ENCODE measurements around the gene TSEN34.
"Not testable (repeated sequence)": the region's sequence is repeated elsewhere in the genome, so short reads cannot be mapped to it uniquely, and the experiment has no call there.

Gene TSEN34

GRCh38 chr19:54173359-54173699, 17.8 kb upstream of the TSEN34 start:
- H3K27me3 Mint-ChIP-seq = no peaks in the 10 kb centered on the region
- H3K9me3 Mint-ChIP-seq = no peaks in the 10 kb centered on the region
- no peak overlapping the region for H3K27ac Mint-ChIP-seq
- H3K4me3 Mint-ChIP-seq = no peak overlapping the region
- H3K4me1 Mint-ChIP-seq = no peaks in the 10 kb centered on the region
- peaks cover 4% of the 10 kb centered on the region for H3K36me3 Mint-ChIP-seq

- no peaks in the 10 kb centered on the region for H3K4me1 Mint-ChIP-seq
- H3K27me3 Mint-ChIP-seq = no peaks in the 10 kb centered on the region
- H3K4me3 Mint-ChIP-seq = no peak overlapping the region
- H3K9me3 Mint-ChIP-seq = no peaks in the 10 kb centered on the region
- peaks cover 4% of the 10 kb centered on the region for H3K36me3 Mint-ChIP-seq
- no peak overlapping the region for H3K27ac Mint-ChIP-seq
Observed at GRCh38 chr19:54173951-54174834, 16.9 kb upstream of the TSEN34 start.

GRCh38 chr19:54178581-54179261, 12.4 kb upstream of the TSEN34 start:
- Mint-ChIP-seq H3K9me3 (no peaks in the 10 kb centered on the region), H3K27me3 (no peaks in the 10 kb centered on the region), H3K4me3 (no peak overlapping the region), H3K27ac (no peak overlapping the region), H3K4me1 (no peaks in the 10 kb centered on the region), H3K36me3 (peaks cover 4% of the 10 kb centered on the region)

GRCh38 chr19:54179262-54179852, 11.8 kb upstream of the TSEN34 start:
- H3K4me3 Mint-ChIP-seq = no peak overlapping the region
- H3K4me1 Mint-ChIP-seq = no peaks in the 10 kb centered on the region
- no peaks in the 10 kb centered on the region for H3K27me3 Mint-ChIP-seq
- no peaks in the 10 kb centered on the region for H3K9me3 Mint-ChIP-seq
- no peak overlapping the region for H3K27ac Mint-ChIP-seq
- peaks cover 4% of the 10 kb centered on the region for H3K36me3 Mint-ChIP-seq

- no peak overlapping the region for H3K27ac Mint-ChIP-seq
Observed at GRCh38 chr19:54179921-54180461, 11.1 kb upstream of the TSEN34 start.

GRCh38 chr19:54180691-54181091, 10.4 kb upstream of the TSEN34 start:
- H3K36me3 Mint-ChIP-seq = peaks cover 3% of the 10 kb centered on the region
- no peaks in the 10 kb centered on the region for H3K27me3 Mint-ChIP-seq
- no peaks in the 10 kb centered on the region for H3K9me3 Mint-ChIP-seq
- no peak overlapping the region for H3K4me3 Mint-ChIP-seq
- no peaks in the 10 kb centered on the region for H3K4me1 Mint-ChIP-seq
- H3K27ac Mint-ChIP-seq = no peak overlapping the region

More at GRCh38 chr19:54179921-54180461, 11.1 kb upstream of the TSEN34 start:
- Mint-ChIP-seq H3K4me1 (no peaks in the 10 kb centered on the region), H3K27me3 (no peaks in the 10 kb centered on the region), H3K4me3 (no peak overlapping the region), H3K36me3 (peaks cover 4% of the 10 kb centered on the region), H3K9me3 (no peaks in the 10 kb centered on the region)

- H3K27me3 Mint-ChIP-seq, H3K27ac Mint-ChIP-seq, H3K36me3 Mint-ChIP-seq, H3K4me1 Mint-ChIP-seq, H3K9me3 Mint-ChIP-seq, H3K4me3 Mint-ChIP-seq: not testable (repeated sequence)
Observed at GRCh38 chr19:54181894-54182293, 9.2 kb upstream of the TSEN34 start.

- H3K9me3 Mint-ChIP-seq = no peaks in the 10 kb centered on the region
- H3K36me3 Mint-ChIP-seq = no peaks in the 10 kb centered on the region
- peaks cover 12% of the 10 kb centered on the region for H3K4me1 Mint-ChIP-seq
- H3K27me3 Mint-ChIP-seq = no peaks in the 10 kb centered on the region
- no peak overlapping the region for H3K4me3 Mint-ChIP-seq
- no peak overlapping the region for H3K27ac Mint-ChIP-seq
Observed at GRCh38 chr19:54183431-54183830, 7.7 kb upstream of the TSEN34 start.

- no peaks in the 10 kb centered on the region for H3K27me3 Mint-ChIP-seq
- H3K4me1 Mint-ChIP-seq = peaks cover 16% of the 10 kb centered on the region
- H3K36me3 Mint-ChIP-seq = no peaks in the 10 kb centered on the region
- no peak overlapping the region for H3K27ac Mint-ChIP-seq
- no peaks in the 10 kb centered on the region for H3K9me3 Mint-ChIP-seq
- no peak overlapping the region for H3K4me3 Mint-ChIP-seq
Observed at GRCh38 chr19:54186351-54186750, 4.8 kb upstream of the TSEN34 start.

- Mint-ChIP-seq H3K27me3 (no peaks in the 10 kb centered on the region), H3K4me3 (peak overlapping the region; percentile 89), H3K36me3 (no peaks in the 10 kb centered on the region), H3K9me3 (no peaks in the 10 kb centered on the region), H3K27ac (peak overlapping the region; percentile 38), H3K4me1 (peaks cover 21% of the 10 kb centered on the region)
Observed at GRCh38 chr19:54186934-54187381, 4.2 kb upstream of the TSEN34 start.

- Mint-ChIP-seq H3K36me3 (no peaks in the 10 kb centered on the region), H3K9me3 (no peaks in the 10 kb centered on the region), H3K4me3 (peak overlapping the region; percentile 89), H3K4me1 (peaks cover 33% of the 10 kb centered on the region), H3K27me3 (no peaks in the 10 kb centered on the region), H3K27ac (peak overlapping the region; percentile 74)
Observed at GRCh38 chr19:54188215-54188871, 2.8 kb upstream of the TSEN34 start.

- no peaks in the 10 kb centered on the region for H3K9me3 Mint-ChIP-seq
- peak within 1 kb of the TSS; percentile 100 for H3K27ac Mint-ChIP-seq
- H3K27me3 Mint-ChIP-seq = no peaks in the 10 kb centered on the region
- H3K4me3 Mint-ChIP-seq = peak within 1 kb of the TSS; percentile 97
- no peaks in the 10 kb centered on the region for H3K36me3 Mint-ChIP-seq
- peaks cover 38% of the 10 kb centered on the region for H3K4me1 Mint-ChIP-seq
Observed at GRCh38 chr19:54189145-54189734, 1.9 kb upstream of the TSEN34 start, which contains the start of gene MBOAT7. TSS of gene MBOAT7 (minus strand) at chr19:54189580. CDS start at chr19:54188508, 1,072 bp downstream.

GRCh38 chr19:54189735-54190502, 1.2 kb upstream of the TSEN34 start:
- H3K36me3 Mint-ChIP-seq = no peaks in the 10 kb centered on the region
- H3K9me3 Mint-ChIP-seq = no peaks in the 10 kb centered on the region
- no peaks in the 10 kb centered on the region for H3K27me3 Mint-ChIP-seq
- peaks cover 38% of the 10 kb centered on the region for H3K4me1 Mint-ChIP-seq
- peak overlapping the region; percentile 100 for H3K27ac Mint-ChIP-seq
- peak overlapping the region; percentile 97 for H3K4me3 Mint-ChIP-seq

GRCh38 chr19:54190503-54191010, 551 bp upstream of the TSEN34 start:
- Mint-ChIP-seq H3K27me3 (no peaks in the 10 kb centered on the region), H3K4me1 (peaks cover 38% of the 10 kb centered on the region), H3K27ac (peak overlapping the region; percentile 100), H3K36me3 (peaks cover 3% of the 10 kb centered on the region), H3K4me3 (peak overlapping the region; percentile 97), H3K9me3 (no peaks in the 10 kb centered on the region)
